Activated CD4-positive, CD25-positive, alpha-beta regulatory T cell treated with anti-CD3 and anti-CD28 coated beads, Interleukin-2, amount 50 U/mL, for 16 hours (primary cell): Measurements from ENCODE around the gene ENG.
"Not testable (repeated sequence)": the region's sequence is repeated elsewhere in the genome, so short reads cannot be mapped to it uniquely, and the experiment has no call there.

Source experiments
- DNase-seq: peaks from one replicate; pipeline ENCODE4 v3.0.0-alpha.2; 2020; ENCODE audit warnings: low read depth, low spot score

ENG gene

GRCh38 chr9:127878652-127879390 lies 24.4 kb upstream of the ENG start:
- DNase-seq, result no peak

GRCh38 chr9:127878001-127878651 lies 23.7 kb upstream of the ENG start:
- no peak for DNase-seq

- DNase-seq, result no peak
These were observed 23.1 kb upstream of the ENG start, which contains the start of gene AK1 for GRCh38 chr9:127877566-127877998. Gene AK1, minus strand, starts transcription at chr9:127877675. Its CDS starts 3,058 bp downstream, at chr9:127874617.

- no peak for DNase-seq
These were observed 22.5 kb upstream of the ENG start for GRCh38 chr9:127876764-127877562.

- no peak for DNase-seq
These were observed 21.7 kb upstream of the ENG start for GRCh38 chr9:127876026-127876763.

- DNase-seq, result no peak
These were observed 21.0 kb upstream of the ENG start for GRCh38 chr9:127875306-127875966.

- DNase-seq, result no peak
These were observed 20.1 kb upstream of the ENG start for GRCh38 chr9:127874301-127875221.

GRCh38 chr9:127873886-127874285 lies 19.4 kb upstream of the ENG start:
- no peak for DNase-seq

- no peak for DNase-seq
These were observed 18.8 kb upstream of the ENG start for GRCh38 chr9:127873223-127873691.

- DNase-seq, result no peak
These were observed 18.1 kb upstream of the ENG start for GRCh38 chr9:127872369-127873222.

GRCh38 chr9:127871531-127871930 lies 17.1 kb upstream of the ENG start:
- no peak for DNase-seq

- no peak for DNase-seq
These were observed 16.4 kb upstream of the ENG start for GRCh38 chr9:127870887-127871286.

- not testable (repeated sequence) for DNase-seq
These were observed 15.7 kb upstream of the ENG start for GRCh38 chr9:127870153-127870491.

- DNase-seq, result peak; percentile 69
These were observed 15.1 kb upstream of the ENG start for GRCh38 chr9:127869310-127870152.

- DNase-seq, result no peak
These were observed 13.9 kb upstream of the ENG start for GRCh38 chr9:127868278-127868902.

GRCh38 chr9:127867356-127868277 lies 13.2 kb upstream of the ENG start:
- DNase-seq, result no peak

- DNase-seq, result no peak
These were observed 12.1 kb upstream of the ENG start for GRCh38 chr9:127866535-127866934.
